SJCRH30 (cell line): ENCODE measurements around the gene GRIK1. TPM values are rescaled to one million over a fixed set of nuclear protein-coding genes. Genes with fewer than 3 reads are reported as not detected.
A peak's percentile ranks its signal among the peaks of the same experiment; 100 is the strongest.

ENCODE experiments used
- DNase-seq, 2 experiments: peaks; one replicate each; pipeline ENCODE4 v3.0.0-alpha.2; 2015 to 2020
- H3K27ac ChIP-seq: fragments of 250-450 bp; sonication (Bioruptor Pico); 2 replicates; pipeline ENCODE4 v1.5.1; 2020; ENCODE audit warnings: mild to moderate bottlenecking, moderate library complexity
- H3K27me3 ChIP-seq: fragments of 250-450 bp; sonication (Bioruptor Pico); 2 replicates; pipeline ENCODE4 v1.5.1; 2020; ENCODE audit warnings: mild to moderate bottlenecking, moderate library complexity
- H3K36me3 ChIP-seq: fragments of 250-450 bp; sonication (Bioruptor Pico); 2 replicates; pipeline ENCODE4 v1.5.1; 2020; ENCODE audit warnings: mild to moderate bottlenecking, moderate library complexity
- H3K4me1 ChIP-seq: fragments of 250-450 bp; sonication (Bioruptor Pico); 2 replicates; pipeline ENCODE4 v1.5.1; 2020; ENCODE audit warnings: mild to moderate bottlenecking, moderate library complexity
- H3K4me3 ChIP-seq: fragments of 250-450 bp; sonication (Bioruptor Pico); 2 replicates; pipeline ENCODE4 v1.5.1; 2020; ENCODE audit warnings: mild to moderate bottlenecking, moderate library complexity
- H3K9me3 ChIP-seq: fragments of 250-450 bp; sonication (Bioruptor Pico); replicated peaks from 2 replicates; pipeline ENCODE4 v1.5.1; 2020; ENCODE audit warnings: mild to moderate bottlenecking, moderate library complexity
- total RNA-seq: library from RNA; depleted of rRNA; stranded (reverse); fragments of >200 nt; shearing (Covaris generic); gene quantifications from 2 replicates; pipeline ENCODE4 v1.2.3, GENCODE V29; 2014

Gene GRIK1
- total RNA-seq, 1 experiment from 2014 or later = not detected

DNA sequence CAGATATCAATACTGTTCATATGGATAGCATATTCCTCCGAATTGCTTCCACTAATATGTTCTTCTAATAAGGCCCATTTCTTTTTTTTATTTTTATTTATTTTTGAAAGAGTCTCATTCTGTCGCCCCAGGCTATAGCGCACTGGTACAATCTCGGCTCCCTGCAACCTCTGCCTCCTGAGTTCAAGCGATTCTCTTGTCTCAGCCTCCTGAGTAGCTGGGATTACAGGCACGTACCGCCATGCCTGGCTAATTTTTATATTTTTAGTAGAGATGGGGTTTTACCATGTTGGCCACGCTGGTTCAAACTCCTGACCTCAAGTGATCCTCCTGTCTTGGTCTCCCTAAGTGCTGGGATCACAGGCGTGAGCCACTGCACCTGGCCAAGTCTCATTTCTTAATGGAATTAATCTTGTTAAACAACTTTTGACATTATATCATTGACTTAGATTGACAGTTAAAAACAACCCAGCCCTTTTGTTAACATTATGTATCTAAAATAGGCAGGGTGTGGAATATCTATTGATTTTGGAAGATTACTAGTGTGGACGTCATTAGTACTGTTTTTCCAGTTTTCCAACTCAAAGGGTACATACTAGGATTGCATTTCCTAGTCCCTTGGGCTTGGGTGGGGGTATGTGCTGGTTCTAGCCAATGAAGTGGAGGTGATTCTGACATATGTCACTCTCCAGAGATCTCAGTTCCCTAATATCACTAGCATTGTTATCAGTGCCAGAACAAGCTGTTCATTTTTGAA, 281.4 kb downstream of the GRIK1 start:
- no peaks in the 10 kb centered on the region for H3K36me3 ChIP-seq
- H3K4me3 ChIP-seq = no peak overlapping the region
- no peaks in the 10 kb centered on the region for H3K4me1 ChIP-seq
- H3K27ac ChIP-seq = no peak overlapping the region
- DNase-seq = no peak
- H3K9me3 ChIP-seq = peaks cover 3% of the 10 kb centered on the region; the same call in 1 of the 2 replicates
- H3K27me3 ChIP-seq = no peaks in the 10 kb centered on the region

DNA sequence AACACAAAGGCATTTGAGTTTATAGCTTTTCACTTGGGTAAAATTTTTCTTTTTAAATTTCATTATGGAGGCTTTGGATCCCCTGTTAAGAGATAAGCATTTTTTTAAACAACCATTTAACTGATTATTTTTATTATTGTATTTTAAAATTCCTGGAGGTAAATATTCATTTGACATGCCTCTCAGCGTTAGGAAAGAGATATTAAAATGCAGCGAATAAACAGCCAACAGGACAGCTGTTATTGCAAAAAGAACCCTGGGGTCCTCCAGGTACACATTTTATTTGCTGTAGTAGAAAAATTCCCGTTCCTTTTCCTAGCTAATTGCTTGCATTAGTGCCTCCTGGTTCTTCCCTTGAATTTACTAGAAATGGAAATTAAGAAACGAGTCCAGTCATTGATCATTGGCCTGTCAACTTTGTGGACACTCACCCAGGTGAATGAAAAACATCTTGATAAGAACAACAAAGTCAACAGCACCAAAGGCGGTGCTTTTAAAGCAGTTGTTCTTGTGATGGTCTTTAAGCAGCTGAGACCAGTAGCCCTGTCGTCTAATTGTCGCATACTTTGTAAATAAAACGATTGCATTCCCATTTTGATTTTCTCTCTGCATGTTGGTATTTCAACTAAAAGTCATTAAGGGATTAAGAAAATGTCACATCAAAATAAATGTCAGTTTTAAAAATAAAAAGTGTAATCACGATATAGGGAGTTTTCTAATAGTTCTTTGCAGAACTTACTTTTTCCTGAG, 282.4 kb downstream of the GRIK1 start:
- Histone ChIP-seq H3K27ac (no peak overlapping the region), H3K27me3 (no peaks in the 10 kb centered on the region)

DNA sequence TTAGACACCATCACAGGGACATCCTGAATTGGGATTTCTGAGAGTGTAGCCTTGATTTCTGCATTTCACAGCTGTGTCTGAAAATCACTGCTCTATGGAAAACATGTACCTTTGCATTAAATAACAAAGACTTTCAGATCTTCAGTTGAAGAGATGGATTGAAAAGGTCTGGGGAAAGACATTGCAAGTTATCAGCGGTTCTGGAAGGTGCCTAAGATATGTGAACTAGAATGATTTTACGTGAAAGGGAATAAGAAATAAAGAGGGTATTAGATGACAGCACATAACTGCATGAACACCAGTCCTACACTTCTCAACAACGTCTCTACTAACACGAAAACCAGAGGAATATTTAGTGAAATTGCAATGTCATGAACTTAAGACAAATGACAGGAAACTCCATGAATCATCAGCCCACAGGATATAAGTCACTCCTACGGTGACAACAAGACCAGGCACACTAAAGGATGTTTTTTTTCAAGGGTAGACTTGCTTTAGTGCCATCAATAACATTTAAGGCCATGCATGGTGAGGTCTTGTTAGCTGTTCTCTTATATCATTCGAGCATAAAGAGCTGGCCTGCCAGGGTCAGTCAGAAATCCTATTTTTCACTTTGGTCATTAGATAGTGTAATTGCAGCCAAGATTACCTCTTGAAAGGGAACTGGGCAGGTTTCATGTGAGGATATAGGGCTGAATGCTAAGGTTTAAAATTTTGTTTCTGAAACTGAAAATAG, 283.1 kb downstream of the GRIK1 start:
- H3K4me1 ChIP-seq = no peaks in the 10 kb centered on the region
- H3K36me3 ChIP-seq = no peaks in the 10 kb centered on the region
- no peak for DNase-seq

More for the DNA sequence above, 282.4 kb downstream of the GRIK1 start:
- no peaks in the 10 kb centered on the region for H3K4me1 ChIP-seq
- no peak overlapping the region for H3K4me3 ChIP-seq
- no peak for DNase-seq
- peaks cover 3% of the 10 kb centered on the region; the same call in 1 of the 2 replicates for H3K9me3 ChIP-seq
- no peaks in the 10 kb centered on the region for H3K36me3 ChIP-seq

DNA sequence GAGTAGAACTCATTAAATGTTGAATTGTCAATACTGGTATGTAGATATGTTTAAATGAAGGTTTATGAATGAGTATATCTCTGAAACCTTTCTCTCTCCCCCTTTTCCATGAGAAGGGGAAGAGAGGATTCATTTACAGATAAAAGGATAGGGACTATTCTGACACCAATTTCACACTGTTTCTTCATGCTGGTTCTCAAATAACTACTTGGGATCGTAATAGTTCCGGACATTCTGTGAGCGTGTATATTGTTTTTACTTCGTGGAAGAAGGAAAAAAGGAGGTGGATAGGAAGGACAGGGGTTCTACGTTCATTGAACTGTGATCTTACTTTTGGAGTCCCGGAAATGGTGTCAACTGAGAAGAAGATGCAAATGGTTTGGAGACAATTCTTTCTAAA, 284.2 kb downstream of the GRIK1 start:
- H3K4me3 ChIP-seq = no peak overlapping the region
- no peak overlapping the region for H3K27ac ChIP-seq
- H3K9me3 ChIP-seq = no peaks in the 10 kb centered on the region; the same call in 1 of the 2 replicates
- no peaks in the 10 kb centered on the region for H3K4me1 ChIP-seq
- no peaks in the 10 kb centered on the region for H3K27me3 ChIP-seq
- no peaks in the 10 kb centered on the region for H3K36me3 ChIP-seq
- DNase-seq = no peak

More for the DNA sequence above, 283.1 kb downstream of the GRIK1 start:
- Histone ChIP-seq H3K27ac (no peak overlapping the region), H3K9me3 (peaks cover 3% of the 10 kb centered on the region), H3K4me3 (no peak overlapping the region), H3K27me3 (no peaks in the 10 kb centered on the region)

DNA sequence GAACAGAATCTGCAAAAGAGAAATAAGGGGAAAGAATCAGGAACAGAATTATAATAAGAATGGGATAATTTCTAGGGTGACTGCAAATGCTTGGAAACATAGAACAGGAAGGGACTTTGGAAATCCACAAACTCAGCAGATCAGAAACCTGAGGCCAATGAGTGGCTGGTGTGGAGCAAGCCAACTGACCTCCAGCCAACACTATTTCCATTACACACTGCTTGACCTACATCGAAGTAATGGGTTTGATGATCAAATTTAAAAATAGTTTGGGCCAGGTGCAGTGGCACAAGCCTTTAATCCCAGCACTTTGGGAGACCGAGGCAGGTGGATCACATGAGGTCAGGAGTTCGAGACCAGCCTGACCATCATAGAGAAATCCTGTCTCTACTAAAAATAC, 284.9 kb downstream of the GRIK1 start:
- no peaks in the 10 kb centered on the region; the same call in 1 of the 2 replicates for H3K9me3 ChIP-seq
- H3K27me3 ChIP-seq = no peaks in the 10 kb centered on the region
- H3K27ac ChIP-seq = no peak overlapping the region
- H3K4me1 ChIP-seq = no peaks in the 10 kb centered on the region
- no peaks in the 10 kb centered on the region for H3K36me3 ChIP-seq
- H3K4me3 ChIP-seq = no peak overlapping the region
- DNase-seq = no peak

DNA sequence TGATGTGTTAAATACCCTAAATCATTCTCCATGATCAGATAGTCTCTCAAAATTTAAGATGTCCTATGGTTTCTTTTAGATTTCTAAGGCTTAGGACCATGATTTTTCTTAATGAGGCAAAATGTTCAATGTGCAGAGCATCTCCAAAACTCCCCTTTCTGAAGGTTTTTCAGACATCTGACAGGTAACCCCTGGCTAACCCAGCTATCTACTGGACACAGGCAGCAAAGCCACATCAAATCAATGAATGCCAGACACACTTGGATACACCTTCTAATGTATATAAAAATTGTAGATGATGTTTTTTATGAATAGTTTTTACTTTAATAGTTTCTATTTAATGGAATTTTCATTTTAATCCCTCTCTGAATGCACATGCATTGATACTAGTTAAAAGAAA, 285.6 kb downstream of the GRIK1 start:
- H3K4me1 ChIP-seq = no peaks in the 10 kb centered on the region
- H3K4me3 ChIP-seq = no peak overlapping the region
- no peak for DNase-seq
- no peaks in the 10 kb centered on the region; the same call in 1 of the 2 replicates for H3K9me3 ChIP-seq
- H3K27ac ChIP-seq = no peak overlapping the region
- no peaks in the 10 kb centered on the region for H3K27me3 ChIP-seq
- no peaks in the 10 kb centered on the region for H3K36me3 ChIP-seq

DNA sequence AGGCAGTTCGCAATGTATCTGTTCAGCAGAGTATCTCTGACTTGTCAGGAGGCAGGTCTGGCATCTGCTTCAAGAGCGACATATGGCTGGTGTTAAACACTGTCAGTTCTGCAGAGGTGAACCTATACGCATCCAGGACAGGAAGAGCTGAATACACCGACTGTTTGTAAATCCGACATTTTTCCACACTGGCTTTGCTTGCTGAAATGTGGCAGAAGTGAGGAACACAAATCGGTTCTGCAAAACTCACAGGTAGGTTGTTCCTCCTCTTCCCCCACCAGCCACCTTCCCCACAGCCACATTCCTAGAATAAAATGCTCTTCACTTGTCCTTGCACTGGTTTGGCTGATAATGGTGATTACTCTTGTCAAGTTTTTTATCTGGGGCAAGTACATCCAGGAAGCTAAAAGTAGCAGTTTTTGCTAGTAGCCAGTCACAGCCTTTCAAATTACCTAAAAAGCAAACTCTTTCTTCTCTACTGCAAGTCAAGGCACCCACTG, 289.2 kb downstream of the GRIK1 start:
- Histone ChIP-seq H3K27ac (no peak overlapping the region), H3K9me3 (no peaks in the 10 kb centered on the region; the same call in 1 of the 2 replicates), H3K36me3 (no peaks in the 10 kb centered on the region), H3K4me3 (no peak overlapping the region), H3K27me3 (no peaks in the 10 kb centered on the region), H3K4me1 (no peaks in the 10 kb centered on the region)
- no peak for DNase-seq

DNA sequence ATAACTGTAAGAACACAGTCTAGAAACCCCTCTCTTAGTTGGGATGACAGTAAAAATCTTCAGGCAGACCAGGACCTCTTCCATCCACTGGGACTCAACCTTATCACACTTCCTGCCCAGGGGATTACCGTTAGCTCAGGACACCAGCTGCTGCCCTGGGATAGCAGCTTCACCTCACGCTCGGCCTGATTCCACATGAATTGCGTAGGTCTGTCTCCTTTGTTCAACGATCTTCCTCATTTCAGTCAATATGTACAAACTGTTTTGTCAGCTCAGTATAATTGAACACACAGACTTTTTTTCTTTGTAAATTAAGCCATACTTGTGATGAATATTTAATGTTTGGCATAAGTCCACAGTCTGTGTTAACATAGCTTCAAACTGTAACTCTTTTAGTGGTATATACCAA, 290.4 kb downstream of the GRIK1 start:
- peak in 1 of 2 experiments; percentile 29 for DNase-seq
- H3K27me3 ChIP-seq = no peaks in the 10 kb centered on the region

DNA sequence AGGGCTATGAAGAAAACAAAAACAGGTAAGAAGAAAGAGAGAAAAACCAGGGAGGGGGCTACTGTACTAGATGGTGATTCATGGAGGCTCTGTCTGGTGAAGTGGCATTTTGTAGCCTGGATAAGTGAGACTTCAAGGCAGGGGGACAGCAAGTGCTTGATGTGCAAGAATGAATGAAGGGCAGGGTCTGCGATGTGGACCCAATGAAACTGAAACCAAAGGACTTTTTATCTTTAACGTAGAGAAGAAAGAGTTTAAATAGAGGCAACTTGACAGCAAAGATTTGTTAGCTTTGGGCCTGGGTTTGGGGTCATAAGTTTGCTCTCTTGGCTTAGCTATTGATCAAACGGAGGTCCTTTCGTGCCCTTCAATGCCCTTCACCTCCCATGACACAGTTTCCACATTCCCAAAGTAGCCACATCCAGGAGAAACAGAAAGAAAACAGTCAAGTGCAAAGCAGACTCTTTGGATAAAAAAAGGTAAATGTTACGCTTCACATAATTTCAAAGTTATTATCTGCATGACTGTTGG, 291.0 kb downstream of the GRIK1 start:
- Histone ChIP-seq H3K9me3 (no peaks in the 10 kb centered on the region; the same call in 1 of the 2 replicates), H3K27me3 (no peaks in the 10 kb centered on the region), H3K4me1 (no peaks in the 10 kb centered on the region), H3K4me3 (no peak overlapping the region), H3K36me3 (no peaks in the 10 kb centered on the region), H3K27ac (no peak overlapping the region)
- no peak for DNase-seq

More for the DNA sequence above, 290.4 kb downstream of the GRIK1 start:
- H3K4me3 ChIP-seq = no peak overlapping the region
- no peaks in the 10 kb centered on the region for H3K36me3 ChIP-seq
- H3K27ac ChIP-seq = no peak overlapping the region
- H3K4me1 ChIP-seq = no peaks in the 10 kb centered on the region
- H3K9me3 ChIP-seq = no peaks in the 10 kb centered on the region; the same call in 1 of the 2 replicates

DNA sequence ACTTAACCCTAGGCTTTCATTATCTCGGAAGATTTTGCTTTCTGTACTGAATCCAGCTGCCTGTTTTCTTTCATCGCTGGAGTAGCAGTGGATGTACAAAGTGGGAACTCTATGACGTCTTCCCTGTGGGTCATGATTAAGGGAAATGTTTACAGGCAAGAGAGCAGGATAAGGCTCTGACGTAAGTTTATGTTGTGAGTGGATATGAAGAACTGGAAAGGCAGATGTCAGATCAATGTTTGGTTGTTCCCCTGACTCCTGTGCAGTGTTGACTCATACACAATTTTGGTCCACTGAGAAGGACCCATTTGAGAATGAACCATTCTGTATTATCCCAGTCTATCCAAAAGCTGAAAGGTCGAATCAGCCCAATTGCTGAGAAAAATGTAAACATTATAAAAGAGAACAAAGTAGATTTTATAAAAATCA, 292.4 kb downstream of the GRIK1 start:
- Histone ChIP-seq H3K4me3 (no peak overlapping the region), H3K36me3 (no peaks in the 10 kb centered on the region), H3K27ac (no peak overlapping the region), H3K9me3 (no peaks in the 10 kb centered on the region; the same call in 1 of the 2 replicates), H3K4me1 (no peaks in the 10 kb centered on the region), H3K27me3 (no peaks in the 10 kb centered on the region)
- no peak for DNase-seq

DNA sequence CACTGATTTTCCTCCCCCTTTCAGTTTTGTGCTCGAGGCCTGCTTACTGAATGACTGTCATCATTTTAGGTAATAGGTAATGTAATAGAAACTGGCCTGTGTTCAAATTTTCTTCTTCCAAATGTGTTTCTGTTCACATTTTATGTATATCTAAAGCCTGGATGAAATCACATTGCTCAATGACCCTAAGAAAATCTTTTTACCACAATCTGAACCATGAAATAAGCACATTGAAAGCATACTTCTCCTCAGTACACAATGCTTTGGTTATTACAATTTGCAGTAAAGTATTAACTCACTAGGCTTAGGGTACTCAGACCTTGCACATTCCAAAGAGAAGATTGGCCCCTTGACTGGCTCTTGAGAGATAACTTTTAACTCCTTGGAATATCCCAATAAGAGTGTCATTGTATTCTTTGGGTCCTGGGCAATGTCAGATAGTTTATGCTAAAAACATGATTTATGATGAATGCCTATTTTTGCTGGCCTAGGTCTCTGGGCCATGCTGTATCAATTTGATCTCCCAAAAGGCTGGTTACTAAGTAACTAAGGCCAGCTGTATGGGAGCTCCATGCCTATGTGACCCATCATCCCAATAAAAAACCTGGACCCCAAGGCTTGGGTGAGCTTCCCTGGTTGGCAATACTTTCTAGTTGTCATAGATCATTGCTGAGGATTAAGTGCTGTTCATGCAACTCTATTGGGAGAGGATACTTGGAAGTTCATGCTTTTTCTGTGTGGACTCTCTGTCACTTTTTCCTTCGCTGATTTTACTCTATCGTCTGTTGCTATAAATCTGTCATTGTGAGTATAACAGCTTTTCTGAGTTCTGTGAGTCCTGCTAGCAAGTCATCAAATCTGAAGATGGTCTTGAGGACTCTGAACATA, 293.9 kb downstream of the GRIK1 start:
- no peaks in the 10 kb centered on the region for H3K36me3 ChIP-seq
- H3K4me1 ChIP-seq = no peaks in the 10 kb centered on the region
- H3K27me3 ChIP-seq = no peaks in the 10 kb centered on the region
- no peak overlapping the region for H3K4me3 ChIP-seq
- H3K9me3 ChIP-seq = no peaks in the 10 kb centered on the region
- no peak overlapping the region for H3K27ac ChIP-seq
- DNase-seq = no peak

DNA sequence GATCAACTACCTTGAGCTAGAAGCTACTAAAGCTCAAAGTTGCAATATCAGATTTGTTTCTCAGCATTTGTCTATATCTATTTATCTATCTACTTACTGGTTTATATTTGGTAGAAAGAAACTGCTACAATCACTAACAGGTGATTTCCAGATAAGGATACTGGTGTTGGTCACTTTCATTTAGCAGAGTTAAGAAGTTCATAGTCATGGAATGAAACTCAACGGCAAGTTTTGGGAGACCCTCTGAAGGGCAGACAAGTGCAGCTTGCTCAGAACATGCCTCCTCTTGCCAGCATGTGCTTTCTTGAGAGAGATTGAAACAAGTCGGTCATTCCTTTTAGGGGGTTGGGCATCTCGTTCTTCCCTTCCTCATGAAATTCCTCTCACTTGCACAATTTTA, 296.5 kb downstream of the GRIK1 start:
- Histone ChIP-seq H3K9me3 (no peaks in the 10 kb centered on the region), H3K36me3 (no peaks in the 10 kb centered on the region), H3K27ac (no peak overlapping the region), H3K4me1 (no peaks in the 10 kb centered on the region), H3K27me3 (no peaks in the 10 kb centered on the region), H3K4me3 (no peak overlapping the region)
- DNase-seq = no peak

DNA sequence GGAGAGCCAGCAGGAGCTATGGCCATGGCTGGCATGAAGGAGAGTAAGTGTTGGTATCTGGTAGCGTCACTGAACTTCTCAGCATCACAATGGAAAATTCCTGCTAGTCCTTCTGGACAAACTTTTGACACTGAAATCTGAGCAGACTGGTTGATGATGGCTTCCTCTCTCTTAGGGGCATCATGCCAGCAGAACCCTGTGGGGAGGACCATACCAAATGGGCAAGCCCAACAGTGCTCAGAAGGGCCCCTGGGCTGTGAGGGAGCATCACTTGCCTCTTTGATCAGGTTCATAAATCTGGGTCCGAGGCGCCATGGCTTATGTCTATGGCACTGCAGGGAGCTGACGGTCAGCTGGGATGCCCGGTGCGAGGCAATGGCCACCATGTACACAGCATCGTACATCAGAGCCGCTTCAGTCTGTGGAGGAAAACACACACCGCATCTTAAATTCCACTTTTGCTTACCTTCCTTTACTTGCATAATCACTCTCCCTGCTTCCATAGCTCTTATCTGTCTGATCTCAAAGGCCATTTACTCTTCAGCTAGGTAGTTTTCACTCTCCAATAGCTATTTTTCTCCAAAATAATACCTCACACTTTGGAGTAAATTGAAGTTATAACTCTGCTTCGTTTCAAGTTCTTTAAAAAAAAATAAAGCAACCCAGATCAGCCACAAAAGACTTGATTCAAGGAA, 297.1 kb downstream of the GRIK1 start:
- no peak for DNase-seq
- no peak overlapping the region for H3K27ac ChIP-seq
- no peak overlapping the region for H3K4me3 ChIP-seq
- H3K36me3 ChIP-seq = no peaks in the 10 kb centered on the region
- no peaks in the 10 kb centered on the region for H3K27me3 ChIP-seq
- H3K9me3 ChIP-seq = no peaks in the 10 kb centered on the region
- no peaks in the 10 kb centered on the region for H3K4me1 ChIP-seq
